Stomach (tissue), 9 donors: ENCODE results near the gene GRHL1. TPM values are rescaled to one million over a fixed set of nuclear protein-coding genes. Genes with fewer than 3 reads are reported as not detected.

Experiments
- DNase-seq, 2 donors: peaks; one replicate each; pipeline versions ENCODE4 v3.0.0 to v3.0.0-alpha.2; 2013 to 2019
- H3K27ac ChIP-seq, 5 donors: fragments of 200-600 bp in 4 of 5; sonication (generic) in 4 of 5; one replicate each; pipeline ENCODE4 v1.5.1; 2013 to 2019; ENCODE audit warnings: mild to moderate bottlenecking in 1 of 5, moderate library complexity in 1 of 5
- H3K27me3 ChIP-seq, 3 donors: fragments of 200-600 bp; sonication (generic); one replicate each; pipeline ENCODE4 v1.5.1; 2017 to 2019; ENCODE audit warnings: mixed run types in 1 of 3
- H3K36me3 ChIP-seq, 4 donors: fragments of 200-600 bp; sonication (generic); 1 replicate in 3 of 4; 2 replicates in 1 of 4; pipeline ENCODE4 v1.5.1; 2016 to 2019
- H3K4me1 ChIP-seq, 4 donors: fragments of 200-600 bp; sonication (generic); one replicate each; pipeline ENCODE4 v1.5.1; 2016 to 2019
- H3K4me3 ChIP-seq, 4 donors: fragments of 200-600 bp; sonication (generic) in 3 of 4; one replicate each; pipeline ENCODE4 v1.5.1; 2016 to 2019; ENCODE audit warnings: mild to moderate bottlenecking in 1 of 4
- H3K9me3 ChIP-seq, 4 donors: fragments of 200-600 bp; sonication (generic); one replicate each; pipeline ENCODE4 v1.5.1; 2016 to 2019
- CTCF ChIP-seq, 7 experiments: fragments of 450-650 bp in 4 of 7; fragments of 200-600 bp in 3 of 7; sonication (generic) in 3 of 7; IDR thresholded peaks; one replicate each; pipeline ENCODE4 v1.5.1; 2016 to 2019; ENCODE audit warnings: antibody characterized with exemption in 7 of 7, control low read depth in 2 of 7, mild to moderate bottlenecking in 1 of 7
- EP300 ChIP-seq: sonication (generic); formaldehyde crosslinking; IDR thresholded peaks from one replicate; pipeline ENCODE4 v1.6.1; 2017; ENCODE audit warnings: antibody characterized with exemption
- POLR2A ChIP-seq, 4 donors: fragments of 450-650 bp; IDR thresholded peaks; one replicate each; pipeline ENCODE4 v1.6.1; 2016; ENCODE audit warnings: antibody characterized with exemption in 4 of 4, control low read depth in 2 of 4, mild to moderate bottlenecking in 1 of 4, moderate library complexity in 1 of 4
- POLR2AphosphoS5 ChIP-seq, 3 donors: sonication (generic); formaldehyde crosslinking; IDR thresholded peaks; one replicate each; pipeline ENCODE4 v1.6.1; 2016; ENCODE audit warnings: antibody characterized with exemption in 3 of 3
- WGBS, 5 donors: extraction: QIAGEN DNeasy Blood & Tissue Kit in 3 of 5; methylation state at CpG; one replicate each; pipeline versions ENCODE4 v1.1.5 to v1.1.7; 2013 to 2018; 5-methylcytosine and 5-hydroxymethylcytosine counted together
- intact Hi-C: fragments of 100-400 bp; cut with DNase I; formaldehyde crosslinking; loops from one replicate; pipeline ENCODE4 v1.15.1; 2023; ENCODE audit warnings: low total_unique reads
- polyA plus RNA-seq, 3 donors: library from polyadenylated mRNA; stranded (reverse); fragments of 200-250 nt; gene quantifications; one replicate each; pipeline ENCODE4 v1.2.3, GENCODE V29; 2013
- total RNA-seq, 5 donors: library from RNA; depleted of rRNA; stranded (reverse); fragments of >200 nt; gene quantifications; one replicate each; pipeline versions ENCODE4 v1.1.0 to v1.2.3, GENCODE V29; 2014 to 2016
- donor health status: healthy with polysubstance abuse.
- donor health status: Bipolar disorder and iron deficiency.
- donor health status: healthy.

GRHL1 gene
- total and polyA plus RNA-seq, 8 donors: 0.89 to 16.5 (median 3.8) TPM

- no peaks in the 10 kb centered on the region for H3K9me3 ChIP-seq
- H3K4me1 ChIP-seq: peaks cover 0 to 7% (median 0%) of the 10 kb centered on the region in 4 donors
- WGBS, 5 donors: 56 to 73% (median 69%) methylated on average over 1 of the region's 1 CpG
- TF ChIP-seq POLR2AphosphoS5 (IDR thresholded peaks at IDR 0.05) (no peak), POLR2A (IDR thresholded peaks at IDR 0.05) (no peak), EP300 (no peak), CTCF (IDR thresholded peaks at IDR 0.05) (no peak)
- no peak for DNase-seq
- peaks cover 0 to 18% (median 8%) of the 10 kb centered on the region in 4 donors for H3K36me3 ChIP-seq
- no peaks in the 10 kb centered on the region for H3K27me3 ChIP-seq
- H3K4me3 ChIP-seq: no peak overlapping the region
- intact Hi-C loops: no loop called here
- no peak overlapping the region for H3K27ac ChIP-seq
Measured at GRCh38 chr2:9991221-9991620, 39.7 kb downstream of the GRHL1 start.

- 83 to 87% (median 83%) methylated on average over 6 of the region's 6 CpGs for whole genome bisulfite sequencing, 5 donors
Measured at GRCh38 chr2:9991829-9992273, 40.4 kb downstream of the GRHL1 start.

GRCh38 chr2:9992427-9993187 is 41.1 kb downstream of the GRHL1 start:
- peak overlapping the region in 1 of 5 donors; percentile 50 for H3K27ac ChIP-seq
- WGBS, 5 donors: 71 to 81% (median 78%) methylated on average over 9 of the region's 9 CpGs

More at GRCh38 chr2:9991829-9992273, 40.4 kb downstream of the GRHL1 start:
- TF ChIP-seq CTCF (IDR thresholded peaks at IDR 0.05) (no peak), EP300 (no peak), POLR2AphosphoS5 (IDR thresholded peaks at IDR 0.05) (no peak), POLR2A (IDR thresholded peaks at IDR 0.05) (no peak)
- intact Hi-C loops: no loop called here
- Histone ChIP-seq H3K27ac (no peak overlapping the region), H3K27me3 (no peaks in the 10 kb centered on the region), H3K36me3 (peaks cover 0 to 19% (median 8%) of the 10 kb centered on the region in 4 donors), H3K9me3 (no peaks in the 10 kb centered on the region), H3K4me3 (no peak overlapping the region), H3K4me1 (peaks cover 0 to 7% (median 0%) of the 10 kb centered on the region in 4 donors)
- no peak for DNase-seq

More at GRCh38 chr2:9992427-9993187, 41.1 kb downstream of the GRHL1 start:
- Histone ChIP-seq H3K27me3 (no peaks in the 10 kb centered on the region), H3K36me3 (peaks cover 0 to 20% (median 4%) of the 10 kb centered on the region in 4 donors), H3K4me3 (no peak overlapping the region), H3K4me1 (peaks cover 0 to 7% (median 0%) of the 10 kb centered on the region in 4 donors), H3K9me3 (no peaks in the 10 kb centered on the region)
- TF ChIP-seq CTCF (IDR thresholded peaks at IDR 0.05) (no peak), EP300 (no peak), POLR2AphosphoS5 (IDR thresholded peaks at IDR 0.05) (no peak), POLR2A (IDR thresholded peaks at IDR 0.05) (no peak)
- intact Hi-C loops: no loop called here
- no peak for DNase-seq
